ENCODE measurements around the gene IQCF2.

DNA sequence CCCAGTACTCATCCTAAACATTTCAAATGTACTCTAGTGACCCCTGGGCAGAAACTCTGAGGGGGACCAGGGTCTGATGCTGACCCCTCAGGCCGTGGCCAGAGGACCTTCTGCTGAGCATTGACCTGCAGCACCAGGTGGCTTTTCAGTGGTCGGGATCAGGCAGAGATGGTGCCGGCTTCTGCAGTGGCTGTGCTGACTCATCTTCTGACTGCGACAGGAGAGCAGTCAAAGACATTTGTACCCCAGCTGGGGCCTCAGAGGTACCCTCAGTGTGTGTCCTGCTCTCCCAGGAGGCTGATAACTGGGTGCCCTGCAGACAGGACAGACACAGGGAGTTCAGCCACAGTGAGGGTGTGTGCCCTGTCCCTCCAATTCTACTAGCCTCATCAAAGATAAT, 45.8 kb upstream of the IQCF2 start:
- TF ChIP-seq POLR2A (IDR thresholded peaks at IDR 0.05) (no peak), POLR2AphosphoS5 (IDR thresholded peaks at IDR 0.05) (no peak), EP300 (IDR thresholded peaks at IDR 0.05) (no peak)
- TF ChIP-seq, protein P1, sequence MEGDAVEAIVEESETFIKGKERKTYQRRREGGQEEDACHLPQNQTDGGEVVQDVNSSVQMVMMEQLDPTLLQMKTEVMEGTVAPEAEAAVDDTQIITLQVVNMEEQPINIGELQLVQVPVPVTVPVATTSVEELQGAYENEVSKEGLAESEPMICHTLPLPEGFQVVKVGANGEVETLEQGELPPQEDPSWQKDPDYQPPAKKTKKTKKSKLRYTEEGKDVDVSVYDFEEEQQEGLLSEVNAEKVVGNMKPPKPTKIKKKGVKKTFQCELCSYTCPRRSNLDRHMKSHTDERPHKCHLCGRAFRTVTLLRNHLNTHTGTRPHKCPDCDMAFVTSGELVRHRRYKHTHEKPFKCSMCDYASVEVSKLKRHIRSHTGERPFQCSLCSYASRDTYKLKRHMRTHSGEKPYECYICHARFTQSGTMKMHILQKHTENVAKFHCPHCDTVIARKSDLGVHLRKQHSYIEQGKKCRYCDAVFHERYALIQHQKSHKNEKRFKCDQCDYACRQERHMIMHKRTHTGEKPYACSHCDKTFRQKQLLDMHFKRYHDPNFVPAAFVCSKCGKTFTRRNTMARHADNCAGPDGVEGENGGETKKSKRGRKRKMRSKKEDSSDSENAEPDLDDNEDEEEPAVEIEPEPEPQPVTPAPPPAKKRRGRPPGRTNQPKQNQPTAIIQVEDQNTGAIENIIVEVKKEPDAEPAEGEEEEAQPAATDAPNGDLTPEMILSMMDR (IDR thresholded peaks at IDR 0.05) = no peak
